ENCODE measurements around the gene SPATA13.
"Not testable (repeated sequence)": the region's sequence is repeated elsewhere in the genome, so short reads cannot be mapped to it uniquely, and the experiment has no call there.

DNA sequence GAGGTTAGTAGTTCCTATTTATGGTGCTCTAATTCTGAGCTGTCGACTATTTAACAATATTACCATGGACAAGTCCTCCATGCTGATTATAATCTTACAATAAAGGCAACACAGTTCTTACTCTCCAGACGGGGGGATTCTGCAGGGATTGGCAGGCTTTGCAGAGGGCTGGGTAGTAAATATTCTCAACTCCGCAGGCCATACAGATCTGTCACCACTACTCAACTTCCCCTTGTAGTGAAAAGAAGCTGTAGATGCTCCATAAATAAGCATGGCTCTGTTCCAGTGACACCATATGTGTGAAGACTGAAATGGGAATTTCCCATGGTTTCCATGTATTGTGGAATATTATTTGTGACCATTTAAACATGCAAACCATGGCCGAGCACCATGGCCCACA, 158.4 kb downstream of the SPATA13 start:
- not testable (repeated sequence) for TF ChIP-seq POLR2AphosphoS5 (IDR thresholded peaks at IDR 0.05; ENCODE audit: insufficient read depth in 1 of 2, low read depth in 1 of 2); POLR2A (IDR thresholded peaks at IDR 0.05)
- TF ChIP-seq, protein P1, sequence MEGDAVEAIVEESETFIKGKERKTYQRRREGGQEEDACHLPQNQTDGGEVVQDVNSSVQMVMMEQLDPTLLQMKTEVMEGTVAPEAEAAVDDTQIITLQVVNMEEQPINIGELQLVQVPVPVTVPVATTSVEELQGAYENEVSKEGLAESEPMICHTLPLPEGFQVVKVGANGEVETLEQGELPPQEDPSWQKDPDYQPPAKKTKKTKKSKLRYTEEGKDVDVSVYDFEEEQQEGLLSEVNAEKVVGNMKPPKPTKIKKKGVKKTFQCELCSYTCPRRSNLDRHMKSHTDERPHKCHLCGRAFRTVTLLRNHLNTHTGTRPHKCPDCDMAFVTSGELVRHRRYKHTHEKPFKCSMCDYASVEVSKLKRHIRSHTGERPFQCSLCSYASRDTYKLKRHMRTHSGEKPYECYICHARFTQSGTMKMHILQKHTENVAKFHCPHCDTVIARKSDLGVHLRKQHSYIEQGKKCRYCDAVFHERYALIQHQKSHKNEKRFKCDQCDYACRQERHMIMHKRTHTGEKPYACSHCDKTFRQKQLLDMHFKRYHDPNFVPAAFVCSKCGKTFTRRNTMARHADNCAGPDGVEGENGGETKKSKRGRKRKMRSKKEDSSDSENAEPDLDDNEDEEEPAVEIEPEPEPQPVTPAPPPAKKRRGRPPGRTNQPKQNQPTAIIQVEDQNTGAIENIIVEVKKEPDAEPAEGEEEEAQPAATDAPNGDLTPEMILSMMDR (IDR thresholded peaks at IDR 0.05): not testable (repeated sequence)

Measured in vagina (tissue), 2 donors.